ENCODE data around the gene FADS6. TPM values are rescaled to one million over a fixed set of nuclear protein-coding genes. Genes with fewer than 3 reads are reported as not detected.
"Not testable (repeated sequence)": the region's sequence is repeated elsewhere in the genome, so short reads cannot be mapped to it uniquely, and the experiment has no call there.

FADS6 gene
- total RNA-seq, 4 donors from 2014 or later: 0.19 to 6.0 (median 1.9) TPM

DNA sequence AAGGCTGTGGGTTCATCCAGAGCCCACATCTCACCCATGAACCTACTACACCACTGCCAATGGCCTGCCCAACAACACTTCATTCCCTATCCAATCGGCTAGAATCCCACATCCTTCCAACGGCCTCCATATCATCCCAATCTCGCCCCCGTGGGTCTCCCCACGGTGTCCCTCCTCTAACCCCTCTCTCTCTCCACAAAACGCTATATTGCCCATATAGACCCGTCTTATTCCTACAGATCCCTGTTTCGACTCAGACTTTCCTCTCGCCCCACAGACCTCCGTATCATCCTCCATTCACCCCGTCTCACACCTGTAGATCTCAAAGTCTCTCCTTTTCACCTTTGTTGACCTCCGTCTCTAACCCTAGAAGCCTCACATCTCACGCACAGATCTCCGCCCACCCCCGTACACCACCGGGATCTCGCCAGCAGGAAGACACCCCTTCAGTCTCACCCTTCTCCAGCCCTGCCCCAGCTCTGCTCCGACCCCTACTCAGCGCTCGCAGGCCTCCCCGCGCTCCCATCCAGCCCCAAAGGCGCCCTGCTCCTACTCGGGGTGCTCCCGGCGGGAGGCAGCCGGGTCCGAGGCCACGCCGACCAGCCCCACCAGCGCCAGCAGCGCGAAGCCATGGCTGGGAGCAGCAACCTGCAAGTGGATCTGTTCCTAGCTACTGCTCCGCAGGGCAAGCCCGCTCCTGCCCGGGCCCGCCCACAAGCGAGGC is 21.0 kb downstream of the FADS6 start, which contains the start of gene FDXR:
Gene FDXR (minus strand): TSS at position 682 of the 724 bp plus-strand sequence. CDS start 50 bp downstream, at position 632.
- DNase-seq: no peak
- Histone ChIP-seq H3K27ac (peak within 1 kb of the TSS; percentile 91 to 94 (median 92)), H3K4me3 (peak within 1 kb of the TSS; percentile 65 to 83 (median 74)), H3K9me3 (no peaks in the 10 kb centered on the region), H3K36me3 (peaks cover 0 to 5% (median 0%) of the 10 kb centered on the region in 3 donors), H3K4me1 (peaks cover 8 to 33% (median 18%) of the 10 kb centered on the region in 3 donors), H3K27me3 (no peaks in the 10 kb centered on the region)
- TF ChIP-seq CTCF (IDR thresholded peaks at IDR 0.05) (peak in 2 of 6 experiments; percentile 4 to 17), POLR2A (IDR thresholded peaks at IDR 0.05) (peak in 2 of 4 donors; percentile 77 to 84)
- intact Hi-C loops (cut with DNase I): no loop called here
- 10 to 13% methylated on average over 18 to 21 of the region's 38 CpGs for WGBS, 2 donors

- Histone ChIP-seq H3K4me1 (peaks cover 7 to 28% (median 18%) of the 10 kb centered on the region in 3 donors), H3K4me3 (peak overlapping the region in 2 of 4 donors; percentile 65 to 79), H3K9me3 (no peaks in the 10 kb centered on the region), H3K36me3 (peaks cover 0 to 5% (median 0%) of the 10 kb centered on the region in 3 donors), H3K27me3 (no peaks in the 10 kb centered on the region), H3K27ac (no peak overlapping the region)
- TF ChIP-seq POLR2A (IDR thresholded peaks at IDR 0.05): no peak
- no peak for TF ChIP-seq CTCF (IDR thresholded peaks at IDR 0.05)
- intact Hi-C loops (cut with DNase I): no loop called here
- 79 to 82% methylated on average over 10 of the region's 11 CpGs for WGBS, 2 donors
- no peak for DNase-seq
These were observed 21.9 kb downstream of the FADS6 start for GRCh38 chr17:74871356-74872076.

DNA sequence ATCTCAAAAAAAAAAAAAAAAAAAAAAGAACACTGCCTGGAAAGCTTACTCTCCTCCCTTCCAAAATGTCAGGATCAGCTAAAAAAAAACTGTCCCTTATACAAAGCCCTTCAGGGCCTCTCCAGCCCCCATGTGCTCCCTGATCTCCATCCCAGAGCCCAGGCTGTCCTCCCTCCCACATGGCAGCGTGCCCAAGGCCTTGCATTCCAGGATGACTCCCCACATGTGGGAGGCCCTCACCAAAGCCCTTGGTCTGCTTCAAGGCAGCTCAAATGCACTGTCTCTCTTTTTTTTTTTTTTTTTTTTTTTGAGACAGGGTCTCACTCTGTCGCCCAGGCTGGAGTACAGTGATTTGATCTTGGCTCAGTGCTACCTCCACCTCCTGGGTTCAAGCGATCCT is 22.9 kb downstream of the FADS6 start:
- Histone ChIP-seq H3K4me3 (no peak overlapping the region), H3K36me3 (peaks cover 0 to 12% (median 0%) of the 10 kb centered on the region in 3 donors), H3K27me3 (no peaks in the 10 kb centered on the region), H3K4me1 (peaks cover 7 to 28% (median 18%) of the 10 kb centered on the region in 3 donors), H3K27ac (no peak overlapping the region), H3K9me3 (no peaks in the 10 kb centered on the region)
- intact Hi-C loops (cut with DNase I): no loop called here
- no peak for TF ChIP-seq POLR2A (IDR thresholded peaks at IDR 0.05)
- TF ChIP-seq CTCF (IDR thresholded peaks at IDR 0.05): no peak
- 73 to 75% methylated on average over 2 to 3 of the region's 3 CpGs for WGBS, 2 donors
- no peak for DNase-seq

GRCh38 chr17:74870028-74870427 is 23.4 kb downstream of the FADS6 start:
- intact Hi-C loops (cut with DNase I); DNase-seq: not testable (repeated sequence)
- WGBS, 2 donors: no CpG with 5 or more reads among the region's 9 CpGs

DNA sequence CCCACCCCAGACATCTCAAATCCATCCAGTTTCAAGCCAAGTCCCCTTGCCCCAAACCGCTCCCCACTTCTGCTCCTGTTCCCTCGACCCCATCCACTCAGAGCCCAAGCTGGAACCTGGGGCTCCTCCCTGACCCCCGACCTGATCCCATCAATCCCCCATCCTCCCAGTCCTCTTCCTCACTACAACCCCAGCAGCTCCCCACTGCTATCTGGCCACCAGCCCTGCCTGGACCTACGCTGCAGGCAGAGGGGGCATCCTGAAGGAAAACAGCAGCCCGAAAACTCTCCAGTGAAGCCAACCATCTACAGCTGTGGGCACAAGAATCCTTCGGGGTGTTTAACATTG is 24.6 kb downstream of the FADS6 start:
- Histone ChIP-seq H3K27ac (no peak overlapping the region), H3K4me3 (no peak overlapping the region), H3K27me3 (no peaks in the 10 kb centered on the region), H3K36me3 (peaks cover 0 to 20% (median 0%) of the 10 kb centered on the region in 3 donors), H3K4me1 (peaks cover 7 to 28% (median 17%) of the 10 kb centered on the region in 3 donors), H3K9me3 (no peaks in the 10 kb centered on the region)
- no peak for DNase-seq
- intact Hi-C loops (cut with DNase I): no loop called here
- WGBS, 2 donors: 79 to 84% methylated on average over 5 to 6 of the region's 6 CpGs
- TF ChIP-seq CTCF (IDR thresholded peaks at IDR 0.05) (no peak), POLR2A (IDR thresholded peaks at IDR 0.05) (no peak)

More at GRCh38 chr17:74870028-74870427, 23.4 kb downstream of the FADS6 start:
- H3K27ac ChIP-seq, H3K27me3 ChIP-seq, H3K9me3 ChIP-seq, H3K4me3 ChIP-seq: not testable (repeated sequence)
- Histone ChIP-seq H3K36me3 (peaks cover 0 to 12% (median 0%) of the 10 kb centered on the region in 3 donors), H3K4me1 (peaks cover 7 to 28% (median 18%) of the 10 kb centered on the region in 3 donors)
